Central memory CD4-positive, alpha-beta T cell (primary cell): ENCODE measurements around the gene DDX3Y.

Source experiments
- DNase-seq: peaks from one replicate; pipeline ENCODE4 v3.0.0; 2022
- total RNA-seq, 3 experiments: gene quantifications; one replicate each; lab custom pipeline; 2026; lab: John Stamatoyannopoulos, UW

Gene DDX3Y
- total RNA-seq: 255 to 1,548 (median 257) reads per million in 3 experiments

- no peak for DNase-seq
These were observed at the start of gene DDX3Y for GRCh38 chrY:12904618-12905516. Gene DDX3Y (plus strand): TSS chrY:12904868. CDS start chrY:12904937, 69 bp downstream.

- DNase-seq: no peak
These were observed 48.8 kb upstream of the DDX3Y start for GRCh38 chrY:12855791-12856275.

- no peak for DNase-seq
These were observed 36.7 kb upstream of the DDX3Y start for GRCh38 chrY:12867960-12868359.

GRCh38 chrY:12896973-12897372 lies 7.7 kb upstream of the DDX3Y start:
- DNase-seq: no peak

- no peak for DNase-seq
These were observed 6.1 kb upstream of the DDX3Y start for GRCh38 chrY:12898604-12899003.

- no peak for DNase-seq
These were observed 827 bp downstream of the DDX3Y start for GRCh38 chrY:12905517-12905872.

- no peak for DNase-seq
These were observed 1.2 kb downstream of the DDX3Y start for GRCh38 chrY:12905895-12906294.

- no peak for DNase-seq
These were observed 8.9 kb downstream of the DDX3Y start for GRCh38 chrY:12913541-12913940.

GRCh38 chrY:12928043-12928442 lies 23.4 kb downstream of the DDX3Y start:
- no peak for DNase-seq

GRCh38 chrY:12941725-12942687 lies 37.3 kb downstream of the DDX3Y start:
- DNase-seq: no peak
